ENCODE data around the gene MND1.

- TF ChIP-seq CTCF (conservative IDR thresholded peaks at IDR 0.05 in 1 of 2, IDR thresholded peaks at IDR 0.05 in 1 of 2; ENCODE audit: extremely low read depth in 1 of 2, insufficient read depth in 1 of 2, low read depth in 1 of 2, low read length in 2 of 2) (no peak), EZH2 (IDR thresholded peaks at IDR 0.05; ENCODE audit: borderline replicate concordance, low read length) (no peak)
Observed at GRCh38 chr4:153451911-153452657, 107.6 kb downstream of the MND1 start.
